ENCODE results near the gene MAPK8IP1. TPM values are rescaled to one million over a fixed set of nuclear protein-coding genes. Genes with fewer than 3 reads are reported as not detected.

MAPK8IP1 gene
- polyA plus RNA-seq, 1 donor (not counting 4 experiments of a cell fraction or from before 2014, with no cell fraction given): 0.51 TPM

- Histone ChIP-seq H3K9ac (ENCODE audit: control insufficient read depth, extremely low read depth, insufficient read depth, low read length) (no peak overlapping the region), H3K36me3 (ENCODE audit: control insufficient read depth in 2 of 2, extremely low read depth in 1 of 2, insufficient read depth in 2 of 2, low read length in 2 of 2) (peaks cover 7% of the 10 kb centered on the region in 2 experiments), H3K27me3 (ENCODE audit: control insufficient read depth, extremely low read depth, insufficient read depth, low read length) (no peaks in the 10 kb centered on the region), H3K4me1 (ENCODE audit: control insufficient read depth, extremely low read depth, insufficient read depth, low read length) (peaks cover 58% of the 10 kb centered on the region), H3K27ac (ENCODE audit: control insufficient read depth, insufficient read depth, low read length) (peak overlapping the region; percentile 10), H2AFZ (ENCODE audit: control insufficient read depth, low read length) (no peak overlapping the region), H3K9me1 (ENCODE audit: control insufficient read depth, extremely low read depth, insufficient read depth, low read length) (no peaks in the 10 kb centered on the region), H4K20me1 (ENCODE audit: control insufficient read depth, extremely low read depth, insufficient read depth, low read length) (no peaks in the 10 kb centered on the region), H3K4me2 (ENCODE audit: control insufficient read depth, extremely low read depth, insufficient read depth, low read depth, low read length) (peak overlapping the region; percentile 53), H3K9me3 (ENCODE audit: control insufficient read depth, low read depth, low read length) (no peaks in the 10 kb centered on the region), H3K79me2 (ENCODE audit: control insufficient read depth, insufficient read depth, low read length) (no peaks in the 10 kb centered on the region), H3K4me3 (ENCODE audit: control insufficient read depth in 2 of 3, extremely low read depth in 1 of 3, insufficient read depth in 2 of 3, low read depth in 1 of 3, low read length in 3 of 3) (no peak overlapping the region)
- no peak for TF ChIP-seq EZH2 (IDR thresholded peaks at IDR 0.05; ENCODE audit: low read length)
- TF ChIP-seq, protein P1, sequence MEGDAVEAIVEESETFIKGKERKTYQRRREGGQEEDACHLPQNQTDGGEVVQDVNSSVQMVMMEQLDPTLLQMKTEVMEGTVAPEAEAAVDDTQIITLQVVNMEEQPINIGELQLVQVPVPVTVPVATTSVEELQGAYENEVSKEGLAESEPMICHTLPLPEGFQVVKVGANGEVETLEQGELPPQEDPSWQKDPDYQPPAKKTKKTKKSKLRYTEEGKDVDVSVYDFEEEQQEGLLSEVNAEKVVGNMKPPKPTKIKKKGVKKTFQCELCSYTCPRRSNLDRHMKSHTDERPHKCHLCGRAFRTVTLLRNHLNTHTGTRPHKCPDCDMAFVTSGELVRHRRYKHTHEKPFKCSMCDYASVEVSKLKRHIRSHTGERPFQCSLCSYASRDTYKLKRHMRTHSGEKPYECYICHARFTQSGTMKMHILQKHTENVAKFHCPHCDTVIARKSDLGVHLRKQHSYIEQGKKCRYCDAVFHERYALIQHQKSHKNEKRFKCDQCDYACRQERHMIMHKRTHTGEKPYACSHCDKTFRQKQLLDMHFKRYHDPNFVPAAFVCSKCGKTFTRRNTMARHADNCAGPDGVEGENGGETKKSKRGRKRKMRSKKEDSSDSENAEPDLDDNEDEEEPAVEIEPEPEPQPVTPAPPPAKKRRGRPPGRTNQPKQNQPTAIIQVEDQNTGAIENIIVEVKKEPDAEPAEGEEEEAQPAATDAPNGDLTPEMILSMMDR (optimal IDR thresholded peaks at IDR 0.05 in 1 of 3, IDR thresholded peaks at IDR 0.05 in 1 of 3, conservative IDR thresholded peaks at IDR 0.05 in 1 of 3; ENCODE audit: extremely low read depth in 1 of 3, insufficient read depth in 2 of 3, low read length in 3 of 3): no peak
- peak; percentile 71 for FAIRE-seq
- dilution Hi-C loops (cut with MboI; ENCODE audit: extremely low pct_ligation_motif_present, low sequenced_read_pairs): no loop called here
- no peak for DNase-seq (ENCODE audit: low read depth, low spot score)
These were observed 49.3 kb downstream of the MAPK8IP1 start for GRCh38 chr11:45934580-45935318.

DNA sequence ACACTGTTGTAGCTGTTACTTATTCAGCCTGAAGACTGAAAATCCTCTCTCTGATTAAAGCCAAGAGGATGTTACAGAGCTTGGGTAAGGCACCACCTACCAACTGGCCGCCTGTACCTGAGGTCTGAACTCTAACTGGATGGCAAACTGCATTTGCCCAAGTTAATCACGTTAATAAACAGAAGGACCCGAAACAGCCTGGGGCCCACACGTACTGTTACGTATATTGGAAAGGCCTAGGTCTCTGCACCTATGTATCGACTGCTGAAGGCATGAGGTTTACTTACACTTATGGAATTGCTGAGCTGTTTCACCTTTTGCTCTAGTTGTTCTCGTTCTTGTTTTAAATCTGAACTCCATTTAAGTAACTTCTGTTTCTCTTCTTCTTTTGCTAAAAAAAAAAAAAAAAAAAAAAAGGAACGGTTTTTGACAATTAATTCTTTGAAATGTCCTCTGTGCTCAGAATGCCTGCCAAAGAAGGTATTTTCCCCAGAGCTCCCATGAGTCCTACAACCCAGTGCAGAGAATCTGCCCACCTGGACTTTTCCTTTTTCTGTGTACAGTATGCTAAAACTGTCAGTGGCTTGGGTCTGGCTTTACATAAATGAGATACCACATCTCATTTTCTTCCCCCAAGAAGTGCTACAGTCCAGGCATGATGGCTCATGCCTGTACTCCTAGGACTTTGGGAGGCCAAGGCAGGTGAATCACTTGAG is 50.1 kb downstream of the MAPK8IP1 start:
- Histone ChIP-seq H3K4me3 (ENCODE audit: control insufficient read depth in 2 of 3, extremely low read depth in 1 of 3, insufficient read depth in 2 of 3, low read depth in 1 of 3, low read length in 3 of 3) (no peak overlapping the region), H3K27me3 (ENCODE audit: control insufficient read depth, extremely low read depth, insufficient read depth, low read length) (no peaks in the 10 kb centered on the region), H3K4me1 (ENCODE audit: control insufficient read depth, extremely low read depth, insufficient read depth, low read length) (peaks cover 51% of the 10 kb centered on the region), H3K9me3 (ENCODE audit: control insufficient read depth, low read depth, low read length) (no peaks in the 10 kb centered on the region), H3K36me3 (ENCODE audit: control insufficient read depth in 2 of 2, extremely low read depth in 1 of 2, insufficient read depth in 2 of 2, low read length in 2 of 2) (peaks cover 7% of the 10 kb centered on the region in 2 experiments), H3K27ac (ENCODE audit: control insufficient read depth, insufficient read depth, low read length) (no peak overlapping the region), H3K9ac (ENCODE audit: control insufficient read depth, extremely low read depth, insufficient read depth, low read length) (no peak overlapping the region), H3K79me2 (ENCODE audit: control insufficient read depth, insufficient read depth, low read length) (no peaks in the 10 kb centered on the region), H3K4me2 (ENCODE audit: control insufficient read depth, extremely low read depth, insufficient read depth, low read depth, low read length) (no peak overlapping the region), H3K9me1 (ENCODE audit: control insufficient read depth, extremely low read depth, insufficient read depth, low read length) (no peaks in the 10 kb centered on the region), H2AFZ (ENCODE audit: control insufficient read depth, low read length) (no peak overlapping the region), H4K20me1 (ENCODE audit: control insufficient read depth, extremely low read depth, insufficient read depth, low read length) (no peaks in the 10 kb centered on the region)
- no peak for TF ChIP-seq EZH2 (IDR thresholded peaks at IDR 0.05; ENCODE audit: low read length)
- TF ChIP-seq, protein P1 (optimal IDR thresholded peaks at IDR 0.05 in 1 of 3, IDR thresholded peaks at IDR 0.05 in 1 of 3, conservative IDR thresholded peaks at IDR 0.05 in 1 of 3; ENCODE audit: extremely low read depth in 1 of 3, insufficient read depth in 2 of 3, low read length in 3 of 3): no peak
- dilution Hi-C loops (cut with MboI; ENCODE audit: extremely low pct_ligation_motif_present, low sequenced_read_pairs): no loop called here
- FAIRE-seq (no peak), DNase-seq (ENCODE audit: low read depth, low spot score) (no peak)

Data from keratinocyte (primary cell).